Fibroblast of lung (primary cell): ENCODE measurements around the gene ZDHHC14. TPM values are rescaled to one million over a fixed set of nuclear protein-coding genes. Genes with fewer than 3 reads are reported as not detected.

Experiments used
- DNase-seq, 2 donors: peaks; one replicate each; pipeline versions ENCODE4 v3.0.0 to v3.0.0-alpha.2; 2010; ENCODE audit warnings: low read depth in 2 of 2
- H2AFZ ChIP-seq: 2 replicates; pipeline ENCODE4 v1.5.1; 2012; ENCODE audit warnings: low read length, control low read depth, inconsistent platforms
- H3K27ac ChIP-seq: 2 replicates; pipeline ENCODE4 v1.5.1; 2011; ENCODE audit warnings: low read length, control low read depth; ENCODE audit not compliant: insufficient read depth
- H3K27me3 ChIP-seq: 2 replicates; pipeline ENCODE4 v1.5.1; 2011; ENCODE audit warnings: mild to moderate bottlenecking, low read length; ENCODE audit not compliant: control insufficient read depth, insufficient read depth
- H3K36me3 ChIP-seq: 2 replicates; pipeline ENCODE4 v1.5.1; 2011; ENCODE audit warnings: low read length; ENCODE audit not compliant: control insufficient read depth, insufficient read depth
- H3K4me1 ChIP-seq: 2 replicates; pipeline ENCODE4 v1.5.1; 2011; ENCODE audit warnings: low read length; ENCODE audit not compliant: control insufficient read depth, insufficient read depth; ENCODE audit errors: extremely low read depth
- H3K4me2 ChIP-seq: 2 replicates; pipeline ENCODE4 v1.5.1; 2011; ENCODE audit warnings: low read length, control low read depth; ENCODE audit not compliant: insufficient read depth; ENCODE audit errors: extremely low read depth
- H3K4me3 ChIP-seq, 4 experiments: fragments of 200-600 bp in 1 of 4; sonication (generic) in 1 of 4; replicated peaks in 1 of 4; 2 replicates each; pipeline ENCODE4 v1.5.1; 2011 to 2016; ENCODE audit warnings: low read length in 4 of 4, low read depth in 3 of 4, mild to moderate bottlenecking in 3 of 4, control low read depth in 2 of 4, inconsistent platforms in 1 of 4, mixed read lengths in 1 of 4; ENCODE audit not compliant: insufficient read depth in 1 of 4; ENCODE audit errors: control extremely low read depth in 1 of 4
- H3K79me2 ChIP-seq: 2 replicates; pipeline ENCODE4 v1.5.1; 2012; ENCODE audit warnings: mild to moderate bottlenecking, low read length, inconsistent platforms; ENCODE audit not compliant: control insufficient read depth, insufficient read depth
- H3K9ac ChIP-seq: 2 replicates; pipeline ENCODE4 v1.5.1; 2011; ENCODE audit warnings: mild to moderate bottlenecking, low read length, control low read depth; ENCODE audit not compliant: insufficient read depth
- H3K9me3 ChIP-seq: 2 replicates; pipeline ENCODE4 v1.5.1; 2012; ENCODE audit warnings: low read depth, low read length; ENCODE audit not compliant: control insufficient read depth, insufficient read depth
- H4K20me1 ChIP-seq: 2 replicates; pipeline ENCODE4 v1.5.1; 2011; ENCODE audit warnings: low read length; ENCODE audit not compliant: control insufficient read depth, insufficient read depth; ENCODE audit errors: extremely low read depth
- CTCF ChIP-seq, 2 donors: IDR thresholded peaks in 1 of 2; conservative IDR thresholded peaks in 1 of 2; 1 replicate in 1 of 2; 2 replicates in 1 of 2; pipeline ENCODE4 v1.5.1; 2011 to 2012; ENCODE audit warnings: low read length in 2 of 2, control low read depth in 1 of 2, inconsistent platforms in 1 of 2, low read depth in 1 of 2, mild to moderate bottlenecking in 1 of 2
- EZH2 ChIP-seq: IDR thresholded peaks from 2 replicates; pipeline ENCODE4 v1.5.1; 2012; ENCODE audit warnings: low read length, control low read depth, mild to moderate bottlenecking; ENCODE audit errors: missing control alignments
- polyA plus RNA-seq, 2 donors: library from polyadenylated mRNA; depleted of rRNA in 1 of 2; stranded (reverse) in 1 of 2; unstranded in 1 of 2; fragments of >200 nt; gene quantifications; 2 replicates each; pipeline ENCODE4 v1.2.1, GENCODE V29; 2011 to 2012; ENCODE audit warnings: missing spikeins in 1 of 2
- total RNA-seq: library from RNA; depleted of rRNA; stranded (reverse); fragments of >200 nt; gene quantifications from 2 replicates; pipeline ENCODE4 v1.2.1, GENCODE V29; 2014

ZDHHC14 gene
- total and polyA plus RNA-seq, 2 donors (not counting 1 experiment from before 2014, with no cell fraction given), result 1.7 to 3.5 TPM

- Histone ChIP-seq H3K4me2 (no peak overlapping the region), H3K4me1 (no peaks in the 10 kb centered on the region), H3K27ac (no peak overlapping the region), H3K36me3 (no peaks in the 10 kb centered on the region), H3K79me2 (no peaks in the 10 kb centered on the region), H3K9me3 (no peaks in the 10 kb centered on the region), H4K20me1 (no peaks in the 10 kb centered on the region), H3K27me3 (peaks cover 10% of the 10 kb centered on the region), H3K9ac (no peak overlapping the region), H2AFZ (no peak overlapping the region), H3K4me3 (no peak overlapping the region)
- no peak for TF ChIP-seq CTCF (conservative IDR thresholded peaks at IDR 0.05 in 1 of 2, IDR thresholded peaks at IDR 0.05 in 1 of 2; ENCODE audit: low read depth in 1 of 2, low read length in 2 of 2)
- TF ChIP-seq EZH2, result no peak
- no peak for DNase-seq
Observed at GRCh38 chr6:157708933-157709332, 327.9 kb downstream of the ZDHHC14 start.

DNA sequence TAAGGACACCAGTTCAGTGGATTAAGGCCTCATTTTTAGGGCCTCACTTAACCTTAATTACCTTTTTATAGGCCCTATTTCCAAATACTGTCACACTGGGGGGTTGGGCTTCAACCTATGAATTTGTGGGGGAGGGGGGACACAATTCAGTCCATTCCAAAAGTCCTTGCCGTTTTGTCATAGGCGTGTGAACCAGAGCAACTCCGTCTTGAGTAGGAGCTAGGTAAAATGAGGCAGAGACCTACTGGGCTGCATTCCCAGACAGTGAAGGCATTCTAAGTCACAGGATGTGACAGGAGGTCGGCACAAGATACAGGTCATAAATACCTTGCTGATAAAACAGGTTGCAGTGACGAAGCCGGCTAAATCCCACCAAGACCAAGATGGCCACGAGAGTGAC is 328.6 kb downstream of the ZDHHC14 start:
- DNase-seq, result no peak
- H3K4me2 ChIP-seq, result no peak overlapping the region
- H4K20me1 ChIP-seq, result no peaks in the 10 kb centered on the region
- peaks cover 10% of the 10 kb centered on the region for H3K27me3 ChIP-seq
- H2AFZ ChIP-seq, result no peak overlapping the region
- H3K27ac ChIP-seq, result no peak overlapping the region
- TF ChIP-seq EZH2 (no peak), CTCF (conservative IDR thresholded peaks at IDR 0.05 in 1 of 2, IDR thresholded peaks at IDR 0.05 in 1 of 2; ENCODE audit: low read depth in 1 of 2, low read length in 2 of 2) (no peak)
- H3K9ac ChIP-seq, result no peak overlapping the region
- no peaks in the 10 kb centered on the region for H3K9me3 ChIP-seq
- no peaks in the 10 kb centered on the region for H3K4me1 ChIP-seq
- H3K79me2 ChIP-seq, result no peaks in the 10 kb centered on the region
- no peaks in the 10 kb centered on the region for H3K36me3 ChIP-seq
- H3K4me3 ChIP-seq, result no peak overlapping the region

GRCh38 chr6:157710604-157711003 is 329.6 kb downstream of the ZDHHC14 start:
- H3K4me2 ChIP-seq, result no peak overlapping the region
- no peak for TF ChIP-seq CTCF (conservative IDR thresholded peaks at IDR 0.05 in 1 of 2, IDR thresholded peaks at IDR 0.05 in 1 of 2; ENCODE audit: low read depth in 1 of 2, low read length in 2 of 2)
- TF ChIP-seq EZH2, result no peak
- no peaks in the 10 kb centered on the region for H3K79me2 ChIP-seq
- H3K4me3 ChIP-seq, result no peak overlapping the region
- no peaks in the 10 kb centered on the region for H3K4me1 ChIP-seq
- H3K27ac ChIP-seq, result no peak overlapping the region
- no peaks in the 10 kb centered on the region for H3K36me3 ChIP-seq
- peak in 1 of 2 donors; percentile 52 for DNase-seq
- H2AFZ ChIP-seq, result no peak overlapping the region
- H3K9me3 ChIP-seq, result no peaks in the 10 kb centered on the region
- H3K9ac ChIP-seq, result no peak overlapping the region
- H3K27me3 ChIP-seq, result peaks cover 10% of the 10 kb centered on the region
- no peaks in the 10 kb centered on the region for H4K20me1 ChIP-seq
